ENCODE data around the gene CIAO2B.
"Not testable (repeated sequence)": the region's sequence is repeated elsewhere in the genome, so short reads cannot be mapped to it uniquely, and the experiment has no call there.

CIAO2B gene

DNA sequence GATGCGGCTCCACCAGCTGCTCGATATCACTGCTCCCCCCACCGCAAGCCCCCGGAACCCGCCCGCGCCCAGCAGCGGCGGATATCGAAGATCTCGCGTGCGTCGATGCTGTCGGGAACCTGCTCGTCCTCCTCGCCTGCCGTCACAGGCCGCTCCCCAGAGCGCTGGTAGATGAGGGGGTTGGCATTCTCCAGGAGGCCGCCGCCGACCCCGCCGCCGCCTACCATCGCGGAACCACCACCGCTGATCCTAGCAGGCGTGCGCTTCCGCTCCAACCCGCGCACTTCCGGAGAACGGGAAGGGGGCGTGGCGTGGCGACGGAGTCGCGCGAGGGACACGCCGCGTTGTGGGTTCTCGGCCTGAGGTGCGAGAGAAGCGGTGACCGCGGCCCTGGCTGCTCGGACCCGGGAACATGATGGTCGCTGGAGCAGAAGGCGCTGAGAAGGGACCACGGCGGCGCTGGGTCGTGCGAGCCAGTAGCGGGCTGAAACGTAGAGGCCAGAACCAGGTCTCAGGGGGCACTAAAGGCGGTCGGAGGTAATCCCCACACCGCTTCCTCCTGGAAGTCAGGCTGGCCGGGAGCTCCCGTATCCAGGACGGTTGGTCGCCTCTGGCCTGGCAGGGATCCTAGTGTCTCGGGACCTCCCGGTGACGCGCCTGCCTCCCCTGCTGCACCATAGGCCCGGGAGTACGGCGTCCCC is at the start of gene CIAO2B:
TSS of gene CIAO2B (minus strand) at position 265 of the 701 bp plus-strand sequence. CDS start at position 227, 38 bp downstream.
- peak; percentile 96 for DNase-seq (ENCODE audit: low read depth, low spot score)

DNA sequence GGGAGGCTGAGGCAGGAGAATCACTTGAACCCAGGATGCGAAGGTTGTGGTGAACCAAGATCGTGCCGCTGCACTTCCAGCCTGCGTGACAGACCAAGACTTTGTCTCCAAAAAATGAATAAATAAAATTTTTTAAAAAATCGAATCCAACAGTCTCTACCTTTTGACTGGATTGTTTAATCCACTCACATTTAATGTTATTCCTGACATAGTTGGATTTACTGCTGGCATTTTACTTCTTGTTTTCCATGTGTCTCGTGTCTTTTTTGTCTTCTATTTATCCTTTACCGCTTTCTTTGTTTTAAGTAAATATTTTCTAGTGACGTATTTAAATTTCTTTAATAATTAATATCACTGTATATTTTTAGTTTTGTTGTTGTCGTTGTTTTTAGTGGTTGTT is 48.8 kb upstream of the CIAO2B start:
- no peak for DNase-seq (ENCODE audit: low read depth, low spot score)

DNA sequence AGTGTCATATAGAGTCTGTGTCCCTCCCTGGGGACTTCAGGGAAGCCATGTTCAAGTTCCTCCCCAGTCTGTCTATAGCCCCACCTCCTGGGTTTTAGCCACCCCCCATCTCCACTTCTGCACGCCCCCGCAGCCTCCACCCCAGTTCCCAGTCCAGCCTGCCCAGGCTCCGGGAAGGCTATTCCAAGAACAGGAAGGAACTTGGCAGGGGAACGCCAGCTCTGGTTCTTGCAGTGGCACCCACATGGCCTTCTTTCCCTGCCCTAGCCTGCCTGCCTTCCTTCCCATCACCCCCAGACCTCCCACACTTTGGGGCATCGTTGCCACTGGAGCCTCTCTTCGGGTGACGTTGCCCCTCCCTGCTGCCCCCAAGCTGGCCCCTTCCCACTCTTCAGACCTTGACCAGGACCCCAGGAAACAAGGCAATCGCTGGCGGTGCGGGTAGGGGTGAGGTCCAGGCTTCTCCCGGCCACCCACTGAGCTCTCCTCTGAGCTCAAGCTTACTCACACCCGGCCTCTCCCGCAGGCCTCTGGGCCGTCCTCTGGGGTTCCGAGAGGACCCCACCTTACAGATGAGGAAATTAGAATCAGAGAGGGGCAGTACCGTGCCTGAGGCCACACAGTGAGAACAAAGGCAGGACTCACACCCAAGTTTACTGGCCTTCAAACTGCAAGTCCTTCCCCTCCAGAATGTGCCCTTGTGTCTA is 45.0 kb upstream of the CIAO2B start:
- DNase-seq (ENCODE audit: low read depth, low spot score), result no peak

DNA sequence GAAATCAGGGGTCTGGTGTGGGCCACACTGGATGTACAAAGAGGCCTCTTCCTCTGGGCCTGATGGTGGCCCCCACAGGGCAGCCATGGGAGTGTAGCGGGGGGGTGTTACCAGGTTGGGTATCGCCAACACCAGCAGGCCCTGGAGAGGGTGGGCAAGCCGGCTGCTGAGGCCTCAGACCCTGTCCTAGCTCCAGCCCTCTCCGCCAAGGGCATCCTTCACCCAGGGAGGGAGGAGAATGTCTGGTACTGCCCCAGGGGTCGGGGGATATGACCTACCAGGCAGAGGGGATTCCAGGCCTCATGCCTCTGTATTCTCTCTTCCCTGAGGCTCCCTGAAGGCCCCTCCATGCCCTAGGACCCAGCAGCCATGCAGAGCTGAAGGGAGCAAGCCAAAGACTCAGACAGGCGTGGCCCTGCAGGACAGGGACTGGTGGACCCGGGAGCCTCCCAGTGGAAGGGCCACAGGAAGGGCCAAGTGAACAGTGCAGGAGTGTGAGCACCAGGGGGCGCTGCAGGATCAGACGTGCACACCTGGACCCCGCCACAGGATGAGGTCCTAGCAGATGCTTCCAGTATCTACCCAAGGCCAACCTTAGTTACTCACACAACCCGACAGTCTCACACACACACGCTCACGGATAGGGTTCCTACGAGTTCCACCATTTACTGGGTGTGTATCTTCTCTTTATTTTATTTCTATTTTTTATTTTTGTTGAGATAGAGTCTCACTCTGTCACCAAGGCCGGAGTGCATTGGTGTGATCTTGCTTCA is 43.3 kb upstream of the CIAO2B start:
- DNase-seq (ENCODE audit: low read depth, low spot score), result peak; percentile 86

DNA sequence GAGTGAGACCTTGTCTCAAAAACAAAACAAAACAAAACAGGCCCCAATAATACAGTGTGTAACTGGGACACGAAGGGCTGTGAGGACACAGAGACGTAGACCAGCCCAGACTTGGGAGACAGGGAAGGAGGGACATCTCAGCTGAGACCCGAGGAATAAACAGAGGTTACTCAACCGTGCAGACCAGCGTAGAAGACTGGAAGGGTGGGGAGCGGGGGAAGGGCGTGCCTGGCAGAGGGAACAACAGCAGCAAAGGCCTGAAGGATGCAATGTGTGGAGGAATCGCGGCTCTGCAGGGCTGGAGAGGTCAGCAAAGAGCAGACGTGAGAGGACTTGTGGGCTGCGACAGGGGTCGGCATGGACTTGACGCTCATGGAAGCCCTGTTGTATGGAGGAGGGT is 42.5 kb upstream of the CIAO2B start:
- no peak for DNase-seq (ENCODE audit: low read depth, low spot score)

DNA sequence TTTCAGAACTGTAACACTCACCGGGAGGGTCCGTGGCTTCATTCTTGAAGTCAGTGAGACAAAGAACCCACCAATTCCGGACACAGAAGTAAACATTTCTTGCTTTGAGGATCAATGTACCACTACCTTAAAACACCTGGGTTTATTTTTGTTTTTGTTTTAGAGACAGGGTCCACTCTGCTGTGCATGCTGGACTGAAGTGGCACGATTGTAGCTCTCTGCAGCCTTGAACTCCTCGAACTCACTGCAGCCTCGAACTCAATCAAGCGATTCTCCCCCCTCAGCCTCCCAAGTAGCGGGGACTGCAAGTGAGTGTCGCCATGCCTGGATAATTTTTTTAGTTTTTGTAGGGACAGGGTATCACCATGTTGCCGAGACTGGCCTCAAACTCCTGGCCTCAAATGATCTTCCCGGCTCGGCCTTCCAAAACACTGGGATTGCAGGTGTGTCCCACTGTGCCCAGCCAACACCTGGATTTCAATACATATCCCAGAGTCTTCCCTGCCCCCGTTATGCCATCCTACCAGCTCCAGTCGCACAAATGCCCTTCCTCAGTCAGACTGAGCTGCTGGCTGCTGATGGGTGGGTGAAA is 41.2 kb upstream of the CIAO2B start:
- no peak for DNase-seq (ENCODE audit: low read depth, low spot score)

DNA sequence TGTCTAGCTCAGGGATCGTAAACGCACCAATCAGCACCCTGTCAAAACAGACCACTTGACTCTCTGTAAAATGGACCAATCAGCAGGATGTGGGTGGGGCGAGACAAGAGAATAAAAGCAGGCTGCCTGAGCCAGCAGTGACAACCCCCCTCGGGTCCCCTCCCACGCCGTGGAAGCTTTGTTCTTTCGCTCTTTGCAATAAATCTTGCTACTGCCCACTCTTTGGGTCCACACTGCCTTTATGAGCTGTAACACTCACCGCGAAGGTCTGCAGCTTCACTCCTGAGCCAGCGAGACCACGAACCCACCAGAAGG is 40.7 kb upstream of the CIAO2B start:
- not testable (repeated sequence) for DNase-seq (ENCODE audit: low read depth, low spot score)

DNA sequence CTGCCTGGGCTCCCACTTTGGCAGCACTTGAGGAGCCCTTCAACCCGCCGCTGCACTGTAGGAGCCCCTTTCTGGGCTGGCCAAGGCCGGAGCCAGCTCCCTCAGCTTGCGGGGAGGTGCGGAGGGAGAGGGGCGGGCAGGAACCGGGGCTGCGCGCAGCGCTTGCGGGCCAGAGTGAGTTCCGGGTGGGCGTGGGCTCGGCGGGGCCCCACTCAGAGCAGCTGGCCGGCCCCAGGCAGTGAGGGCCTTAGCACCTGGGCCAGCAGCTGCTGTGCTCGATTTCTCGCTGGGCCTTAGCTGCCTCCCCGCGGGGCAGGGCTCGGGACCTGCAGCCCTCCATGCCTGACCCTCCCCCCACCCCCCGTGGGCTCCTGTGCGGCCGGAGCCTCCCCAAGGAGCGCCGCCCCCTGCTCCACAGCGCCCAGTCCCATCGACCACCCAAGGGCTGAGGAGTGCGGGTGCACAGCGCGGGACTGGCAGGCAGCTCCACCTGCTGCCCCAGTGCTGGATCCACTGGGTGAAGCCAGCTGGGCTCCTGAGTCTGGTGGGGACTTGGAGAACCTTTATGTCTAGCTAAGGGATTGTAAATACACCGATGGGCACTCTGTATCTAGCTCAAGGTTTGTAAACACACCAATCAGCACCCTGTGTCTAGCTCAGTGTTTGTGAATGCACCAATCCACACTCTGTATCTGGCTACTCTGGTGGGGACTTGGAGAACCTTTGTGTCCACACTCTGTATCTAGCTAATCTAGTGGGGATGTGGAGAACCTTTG is 40.1 kb upstream of the CIAO2B start:
- not testable (repeated sequence) for DNase-seq (ENCODE audit: low read depth, low spot score)

DNA sequence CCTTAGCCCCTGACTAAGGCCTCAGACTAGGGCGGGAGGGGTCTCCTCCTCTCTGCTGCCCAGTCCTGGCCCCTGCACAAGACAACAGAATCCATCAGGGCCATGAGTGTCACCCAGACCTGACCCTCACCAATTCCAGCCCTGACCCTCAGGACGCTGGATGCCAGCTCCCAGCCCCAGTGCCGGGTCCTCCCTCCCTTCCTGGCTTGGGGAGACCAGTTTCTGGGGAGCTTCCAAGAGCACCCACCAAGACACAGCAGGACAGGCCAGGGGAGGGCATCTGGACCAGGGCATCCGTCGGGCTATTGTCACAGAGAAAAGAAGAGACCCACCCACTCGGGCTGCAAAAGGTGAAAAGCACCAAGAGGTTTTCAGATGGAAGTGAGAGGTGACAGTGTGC is 39.5 kb upstream of the CIAO2B start:
- DNase-seq (ENCODE audit: low read depth, low spot score), result no peak

DNA sequence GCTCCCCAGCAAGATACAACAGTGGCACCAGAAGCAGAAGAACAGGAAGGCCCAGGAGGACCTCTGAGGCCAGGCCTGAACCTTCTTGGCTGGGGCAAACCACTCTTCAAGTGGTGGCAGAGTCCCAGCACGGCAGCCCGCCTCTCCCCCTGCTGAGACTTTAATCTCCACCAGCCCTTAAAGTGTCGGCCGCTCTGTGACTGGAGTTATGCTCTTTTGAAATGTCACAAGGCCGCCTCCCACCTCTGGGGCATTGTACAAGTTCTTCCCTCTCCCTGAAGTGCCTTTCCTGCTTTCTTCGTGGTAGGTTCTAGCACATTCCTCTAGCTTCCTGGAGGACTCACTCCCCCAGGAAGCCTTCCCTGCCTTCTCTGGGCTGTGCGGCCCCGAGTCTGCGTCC is 38.8 kb upstream of the CIAO2B start:
- DNase-seq (ENCODE audit: low read depth, low spot score), result no peak

DNA sequence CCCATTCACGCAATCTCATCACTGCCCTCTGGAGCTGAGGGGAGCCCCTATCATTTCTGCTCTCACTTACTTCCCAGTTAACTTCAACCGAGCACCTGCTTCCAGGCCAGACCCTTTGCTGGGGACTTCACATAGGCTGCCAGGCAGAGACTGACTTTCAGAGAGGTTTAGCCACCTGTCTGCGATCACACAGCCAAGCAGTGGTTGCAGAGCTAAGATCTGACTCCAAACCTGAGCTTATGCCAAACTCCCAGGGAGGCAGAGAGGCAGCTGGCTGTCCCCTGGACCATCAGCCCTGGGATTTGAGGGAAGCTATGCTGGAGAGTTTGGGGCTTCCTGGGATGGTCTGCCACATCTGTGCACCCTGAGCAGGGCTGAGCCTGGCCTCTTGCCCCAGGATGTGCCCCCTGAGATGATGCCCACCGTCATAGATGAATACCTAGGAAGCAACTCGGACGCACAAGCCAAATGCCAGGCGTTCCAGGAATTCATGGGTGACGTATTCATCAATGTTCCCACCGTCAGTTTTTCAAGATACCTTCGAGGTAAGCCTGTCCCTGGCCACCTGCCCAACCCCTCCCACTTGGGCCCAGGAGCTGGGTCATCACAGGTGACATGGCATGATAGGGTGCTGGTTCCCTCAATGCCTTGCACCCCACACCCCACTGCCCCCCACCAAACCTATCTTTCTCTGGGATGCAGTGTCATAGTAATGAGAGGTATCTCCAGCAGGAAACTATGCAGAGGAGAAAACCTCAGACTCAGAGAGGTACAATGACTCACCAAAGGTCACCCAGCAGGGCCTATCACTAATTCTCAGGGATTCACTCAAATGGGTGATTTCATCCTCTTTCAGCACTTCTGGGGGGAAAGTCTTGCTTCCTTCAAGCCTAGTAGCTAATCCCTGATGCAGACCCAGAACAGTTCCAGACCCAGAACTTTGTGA is 36.8 kb upstream of the CIAO2B start:
- DNase-seq (ENCODE audit: low read depth, low spot score), result peak; percentile 23

- no peak for DNase-seq (ENCODE audit: low read depth, low spot score)
Measured at GRCh38 chr16:66968847-66969246, 34.6 kb upstream of the CIAO2B start.

GRCh38 chr16:66964049-66964448 is 29.8 kb upstream of the CIAO2B start:
- no peak for DNase-seq (ENCODE audit: low read depth, low spot score)

DNA sequence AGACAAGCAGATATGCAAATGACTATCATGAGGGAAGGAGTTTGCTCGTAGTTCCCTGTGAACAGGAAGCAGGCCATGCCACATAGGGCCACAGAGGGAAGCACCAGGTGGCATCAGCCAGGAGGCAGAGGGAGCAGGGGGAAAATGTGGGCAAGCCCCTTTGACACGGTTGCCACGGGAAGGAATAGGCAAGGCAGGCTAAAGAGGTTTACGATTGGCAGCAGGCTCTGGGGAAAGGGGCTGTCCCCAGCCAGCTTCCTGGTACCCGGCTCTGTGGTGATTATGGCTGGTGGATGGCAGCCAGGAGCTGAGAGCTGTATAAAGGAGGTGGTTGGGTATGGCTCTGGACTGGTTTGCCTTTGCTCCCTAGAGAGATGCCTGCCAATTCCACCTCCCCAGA is 27.7 kb upstream of the CIAO2B start:
- DNase-seq (ENCODE audit: low read depth, low spot score), result peak; percentile 21

DNA sequence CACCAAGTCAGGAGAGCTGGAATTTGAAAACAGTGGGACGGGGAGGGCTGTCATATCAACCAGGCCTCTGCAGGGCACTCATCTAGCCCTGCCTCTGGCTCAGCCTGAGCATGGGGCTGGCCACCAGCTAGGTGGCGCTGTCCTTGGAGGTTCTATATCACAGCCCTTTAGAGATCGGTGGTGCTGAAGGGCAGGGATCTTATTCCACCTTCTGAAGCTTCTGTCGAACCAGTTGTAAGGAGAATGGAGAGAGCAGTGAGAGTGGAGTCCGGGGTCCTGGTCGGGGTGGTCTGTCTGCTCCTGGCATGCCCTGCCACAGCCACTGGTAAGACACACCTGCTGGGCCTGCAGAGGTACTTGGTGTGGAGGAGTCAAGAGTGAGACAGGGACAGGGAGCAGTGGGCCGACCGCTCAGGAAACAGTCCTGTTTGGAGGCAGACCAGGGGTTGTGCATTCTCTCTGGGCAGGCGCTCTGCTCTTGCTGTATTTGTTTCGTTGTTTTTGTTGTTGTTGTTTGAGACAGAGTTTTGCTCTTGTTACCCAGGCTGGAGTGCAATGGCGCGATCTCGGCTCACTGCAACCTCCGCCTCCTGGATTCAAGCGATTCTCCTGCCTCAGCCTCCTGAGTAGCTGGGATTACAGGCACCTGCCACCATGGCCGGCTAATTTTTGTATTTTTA is 27.0 kb upstream of the CIAO2B start, which contains the start of gene CES3:
TSS of gene CES3 (plus strand) at position 202 of the 680 bp plus-strand sequence. CDS start at position 244, 42 bp downstream.
- peak; percentile 75 for DNase-seq (ENCODE audit: low read depth, low spot score)

DNA sequence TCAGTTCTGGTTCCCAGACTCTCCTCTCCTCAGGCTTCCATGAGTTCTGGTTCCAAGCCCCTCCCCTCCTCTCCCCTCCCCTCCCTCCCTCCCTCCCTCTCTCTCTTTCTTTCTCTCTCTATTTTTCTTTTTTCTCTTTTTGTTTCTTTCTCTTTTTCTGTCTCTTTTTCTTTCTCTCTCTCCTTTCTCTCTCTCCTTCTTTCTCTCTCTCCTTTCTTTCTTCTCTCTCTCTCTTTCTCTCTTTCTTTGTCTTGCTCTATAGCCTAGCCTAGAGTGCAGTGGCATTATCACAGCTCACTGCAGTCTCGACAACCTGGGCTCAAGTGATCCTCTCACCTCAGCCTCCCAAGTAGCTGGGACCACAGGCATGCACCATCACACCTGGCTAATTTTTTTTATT is 26.1 kb upstream of the CIAO2B start:
- no peak for DNase-seq (ENCODE audit: low read depth, low spot score)

- DNase-seq (ENCODE audit: low read depth, low spot score), result no peak
Measured at GRCh38 chr16:66959704-66960161, 25.5 kb upstream of the CIAO2B start.

- no peak for DNase-seq (ENCODE audit: low read depth, low spot score)
Measured at GRCh38 chr16:66958857-66959703, 24.9 kb upstream of the CIAO2B start.

- DNase-seq (ENCODE audit: low read depth, low spot score), result not testable (repeated sequence)
Measured at GRCh38 chr16:66956154-66956457, 21.9 kb upstream of the CIAO2B start.
